B cell (primary cell): Measurements from ENCODE around the gene CYTL1. TPM values are rescaled to one million over a fixed set of nuclear protein-coding genes. Genes with fewer than 3 reads are reported as not detected.

Experiments used
- ATAC-seq: fragments of 200-7000 bp; cut with Tn5 transposase; one replicate; pipeline ENCODE4 v1.10.0; 2021; ENCODE audit warnings: low read depth, mild to moderate bottlenecking, moderate number of reproducible peaks, moderate library complexity
- CTCF ChIA-PET: fragments of 350-600 bp; sonication (Branson Sonifier 250); formaldehyde crosslinking; loops from one replicate; lab custom pipeline; 2021; ENCODE audit warnings: antibody characterized with exemption, inconsistent platforms; lab: Charles Lee
- POLR2A ChIA-PET: fragments of 350-600 bp; sonication (Branson Sonifier 250); formaldehyde crosslinking; loops from one replicate; lab custom pipeline; 2021; ENCODE audit warnings: antibody characterized with exemption; lab: Charles Lee
- DNase-seq: peaks from one replicate; pipeline ENCODE4 v3.0.0; 2013
- H2AFZ ChIP-seq: 2 replicates; pipeline ENCODE4 v1.6.1; 2012; ENCODE audit warnings: mild to moderate bottlenecking, low read depth, low read length; ENCODE audit not compliant: insufficient read depth, poor library complexity, severe bottlenecking
- H3K27ac ChIP-seq, 2 donors: 1 replicate in 1 of 2; 2 replicates in 1 of 2; pipeline ENCODE4 v1.5.1; 2012 to 2013; ENCODE audit warnings: low read length in 2 of 2, mild to moderate bottlenecking in 2 of 2, moderate library complexity in 1 of 2
- H3K27me3 ChIP-seq, 4 experiments: fragments of 200-600 bp in 1 of 4; sonication (generic) in 1 of 4; replicated peaks in 1 of 4; 1 replicate in 2 of 4; 2 replicates in 2 of 4; pipeline versions ENCODE4 v1.6.1 to v1.7.0; 2013 to 2016; ENCODE audit warnings: low read length in 3 of 4, mild to moderate bottlenecking in 2 of 4, mixed read lengths in 1 of 4, moderate library complexity in 1 of 4; ENCODE audit not compliant: insufficient read depth in 4 of 4, control insufficient read depth in 3 of 4; ENCODE audit errors: control extremely low read depth in 1 of 4
- H3K36me3 ChIP-seq, 2 experiments: replicated peaks in 1 of 2; 1 replicate in 1 of 2; 2 replicates in 1 of 2; pipeline versions ENCODE4 v1.6.1 to v1.7.1; 2013; ENCODE audit warnings: low read length in 1 of 2; ENCODE audit not compliant: insufficient read depth in 2 of 2, control insufficient read depth in 1 of 2; ENCODE audit errors: control extremely low read depth in 1 of 2, extremely low read depth in 1 of 2
- H3K4me1 ChIP-seq, 2 donors: fragments of 200-600 bp in 1 of 2; sonication (generic) in 1 of 2; 1 replicate in 1 of 2; 2 replicates in 1 of 2; pipeline versions ENCODE4 v1.5.1 to v1.6.1; 2013 to 2017; ENCODE audit warnings: low read length in 2 of 2; ENCODE audit not compliant: control insufficient read depth in 2 of 2, insufficient read depth in 2 of 2
- H3K4me2 ChIP-seq: replicated peaks from 2 replicates; pipeline ENCODE3; 2012; ENCODE audit warnings: mild to moderate bottlenecking, low read depth, low read length; ENCODE audit not compliant: poor library complexity, severe bottlenecking
- H3K4me3 ChIP-seq, 5 experiments: fragments of 200-600 bp in 1 of 5; sonication (generic) in 1 of 5; 1 replicate in 3 of 5; 2 replicates in 2 of 5; pipeline versions ENCODE4 v1.5.1 to v1.7.0; 2011 to 2016; ENCODE audit warnings: low read length in 4 of 5, mild to moderate bottlenecking in 4 of 5, low read depth in 2 of 5, control low read depth in 1 of 5, moderate library complexity in 1 of 5; ENCODE audit not compliant: insufficient read depth in 1 of 5; ENCODE audit errors: control extremely low read depth in 1 of 5, extremely low read depth in 1 of 5
- H3K79me2 ChIP-seq: fragments of 200-600 bp; sonication (generic); one replicate; pipeline ENCODE4 v1.6.0; 2016; ENCODE audit warnings: low read length; ENCODE audit not compliant: control insufficient read depth, insufficient read depth
- H3K9ac ChIP-seq: fragments of 200-600 bp; sonication (generic); 2 replicates; pipeline ENCODE4 v1.6.1; 2017; ENCODE audit warnings: mild to moderate bottlenecking, low read length, moderate library complexity
- H3K9me3 ChIP-seq, 3 donors: one replicate each; pipeline versions ENCODE4 v1.6.1 to v1.7.1; 2013; ENCODE audit warnings: low read length in 2 of 3; ENCODE audit not compliant: control insufficient read depth in 2 of 3, insufficient read depth in 1 of 3; ENCODE audit errors: control extremely low read depth in 1 of 3
- H4K20me1 ChIP-seq: 2 replicates; pipeline ENCODE4 v1.6.0; 2012; ENCODE audit warnings: mild to moderate bottlenecking, low read length; ENCODE audit not compliant: insufficient read depth, control insufficient read depth, poor library complexity, severe bottlenecking
- H3K27ac Mint-ChIP-seq: one replicate; pipeline ENCODE4 v1.8.0; 2021; ENCODE audit warnings: mixed read lengths
- H3K27me3 Mint-ChIP-seq: one replicate; pipeline ENCODE4 v1.8.0; 2021; ENCODE audit warnings: mixed read lengths
- H3K4me1 Mint-ChIP-seq: one replicate; pipeline ENCODE4 v1.8.0; 2021; ENCODE audit warnings: mixed read lengths
- H3K4me3 Mint-ChIP-seq: one replicate; pipeline ENCODE4 v1.8.0; 2021; ENCODE audit warnings: mixed read lengths
- H3K9me3 Mint-ChIP-seq: one replicate; pipeline ENCODE4 v1.8.0; 2022; ENCODE audit warnings: mixed read lengths; ENCODE audit not compliant: insufficient read depth
- CTCF ChIP-seq: fragments of 200-600 bp; IDR thresholded peaks from one replicate; pipeline ENCODE4 v1.8.0; 2022; ENCODE audit warnings: antibody characterized with exemption, mild to moderate bottlenecking
- EZH2 ChIP-seq: IDR thresholded peaks from 2 replicates; pipeline ENCODE4 v1.6.1; 2012; ENCODE audit warnings: borderline replicate concordance, low read depth, mild to moderate bottlenecking, moderate library complexity, low read length; ENCODE audit not compliant: insufficient read depth, poor library complexity, severe bottlenecking
- WGBS: methylation state at CpG from one replicate; pipeline ENCODE4 v1.1.5; 2013; ENCODE audit warnings: missing lambda C conversion rate; ENCODE audit not compliant: insufficient coverage; 5-methylcytosine and 5-hydroxymethylcytosine counted together
- intact Hi-C: fragments of 100-400 bp; cut with micrococcal nuclease; formaldehyde crosslinking; loops from one replicate; pipeline ENCODE4 v1.10.0; 2022
- polyA plus RNA-seq: library from polyadenylated mRNA; depleted of rRNA; stranded (reverse); fragments of >200 nt; gene quantifications from 2 replicates; pipeline ENCODE4 v1.2.3, GENCODE V29; 2012
- total RNA-seq, 2 donors: library from RNA; stranded (reverse); fragments of 120-200 nt in 1 of 2; gene quantifications; 1 replicate in 1 of 2; 2 replicates in 1 of 2; pipeline versions ENCODE4 v1.2.3 to v1.2.4, GENCODE V29; 2013 to 2022

CYTL1 gene
- total and polyA plus RNA-seq, 2 donors (not counting 1 experiment from before 2014, with no cell fraction given), result not detected

DNA sequence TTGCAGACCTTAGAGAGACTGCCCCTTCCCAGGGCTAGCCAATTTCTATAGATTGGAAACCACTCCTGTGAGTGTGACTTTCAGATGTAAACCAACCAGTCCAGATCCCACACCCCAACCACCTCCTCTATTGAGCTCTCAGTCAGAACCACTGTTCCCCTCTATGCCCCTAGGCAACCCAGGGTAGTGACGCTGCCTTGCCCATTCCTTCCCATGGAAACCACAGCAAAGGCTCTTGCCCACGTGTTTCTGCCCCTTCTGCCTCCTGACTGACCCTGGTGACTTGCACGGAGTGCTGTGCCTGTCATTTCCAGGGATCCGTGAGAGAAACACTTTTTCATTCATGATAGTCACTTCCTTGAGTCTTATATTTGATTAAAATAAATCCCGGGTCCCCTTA lies 32.4 kb downstream of the CYTL1 start:
- no peak for TF ChIP-seq CTCF
- TF ChIP-seq EZH2, result no peak
- Histone ChIP-seq H3K79me2 (no peaks in the 10 kb centered on the region), H2AFZ (no peak overlapping the region), H3K27me3 (no peaks in the 10 kb centered on the region), H3K4me3 (no peak overlapping the region), H3K36me3 (no peaks in the 10 kb centered on the region), H3K9me3 (no peaks in the 10 kb centered on the region), H3K9ac (no peak overlapping the region), H3K4me1 (no peaks in the 10 kb centered on the region), H3K4me2 (no peak overlapping the region), H4K20me1 (no peaks in the 10 kb centered on the region), H3K27ac (no peak overlapping the region)
- ChIA-PET POLR2A (no interaction called here), CTCF (no interaction called here)
- no peak for ATAC-seq
- Mint-ChIP-seq H3K27me3 (peaks cover 2% of the 10 kb centered on the region), H3K4me1 (no peaks in the 10 kb centered on the region), H3K4me3 (no peak overlapping the region), H3K27ac (no peak overlapping the region), H3K9me3 (no peaks in the 10 kb centered on the region)
- 91% methylated on average over 4 of the region's 5 CpGs for WGBS
- DNase-seq, result no peak
- intact Hi-C loops, result no loop called here

DNA sequence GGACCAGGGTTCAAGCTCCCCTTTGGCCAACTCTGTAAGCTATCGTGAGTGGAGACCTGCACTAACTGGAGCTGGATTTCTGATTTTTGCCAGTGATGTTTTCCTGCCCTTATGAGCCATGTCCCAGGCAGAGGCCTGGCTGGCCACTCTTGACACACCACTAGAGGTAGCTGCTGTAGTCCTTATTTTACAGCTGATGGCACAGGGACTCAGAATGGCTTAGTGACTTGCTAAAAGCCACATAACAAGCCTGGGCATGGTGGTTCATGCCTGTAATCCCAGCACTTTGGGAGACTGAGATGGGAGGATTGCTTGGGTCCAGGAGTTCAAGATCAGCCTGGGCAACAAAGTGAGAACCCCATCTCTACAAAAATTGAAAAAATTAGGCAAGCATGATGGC lies 33.4 kb downstream of the CYTL1 start:
- H3K27ac ChIP-seq, result no peak overlapping the region
- no peaks in the 10 kb centered on the region for H3K4me1 ChIP-seq
- Mint-ChIP-seq H3K9me3 (no peaks in the 10 kb centered on the region), H3K27ac (no peak overlapping the region), H3K27me3 (peaks cover 2% of the 10 kb centered on the region), H3K4me3 (no peak overlapping the region), H3K4me1 (no peaks in the 10 kb centered on the region)
- H3K79me2 ChIP-seq, result no peaks in the 10 kb centered on the region
- H3K9me3 ChIP-seq, result no peaks in the 10 kb centered on the region
- TF ChIP-seq CTCF (no peak), EZH2 (no peak)
- ChIA-PET CTCF (interaction anchor here (0.8 kb wide), 1 partner anchor 21 kb away, joined by 3 read pairs; no protein-coding TSS in a partner anchor), POLR2A (no interaction called here)
- ATAC-seq (no peak), DNase-seq (no peak)
- no peak overlapping the region for H3K4me3 ChIP-seq
- H3K27me3 ChIP-seq, result no peaks in the 10 kb centered on the region
- WGBS, result 100% methylated on average over 1 of the region's 1 CpG
- H3K9ac ChIP-seq, result no peak overlapping the region
- H3K4me2 ChIP-seq, result no peak overlapping the region
- intact Hi-C loops, result no loop called here
- no peak overlapping the region for H2AFZ ChIP-seq
- no peaks in the 10 kb centered on the region for H3K36me3 ChIP-seq
- H4K20me1 ChIP-seq, result no peaks in the 10 kb centered on the region
